RPMI8226 (cell line): ENCODE data around the gene CHD9.
A peak's percentile ranks its signal among the peaks of the same experiment; 100 is the strongest.
"Not testable (repeated sequence)": the region's sequence is repeated elsewhere in the genome, so short reads cannot be mapped to it uniquely, and the experiment has no call there.

ENCODE experiments used
- DNase-seq: peaks from one replicate; pipeline ENCODE4 v3.0.0-alpha.2; 2015

Gene CHD9

GRCh38 chr16:53054670-53055485 lies at the start of gene CHD9:
Gene CHD9 (plus strand): TSS chr16:53054991. CDS start chr16:53156090, 101,099 bp downstream.
- peak; percentile 93 for DNase-seq

GRCh38 chr16:53007095-53007494 lies 47.7 kb upstream of the CHD9 start:
- no peak for DNase-seq

- DNase-seq: no peak
Measured at GRCh38 chr16:53014287-53014686, 40.5 kb upstream of the CHD9 start.

- no peak for DNase-seq
Measured at GRCh38 chr16:53018834-53019416, 35.9 kb upstream of the CHD9 start.

- DNase-seq: peak; percentile 56
Measured at GRCh38 chr16:53022374-53022773, 32.4 kb upstream of the CHD9 start.

GRCh38 chr16:53024045-53024444 lies 30.7 kb upstream of the CHD9 start:
- DNase-seq: no peak

- no peak for DNase-seq
Measured at GRCh38 chr16:53029971-53030370, 24.8 kb upstream of the CHD9 start.

- no peak for DNase-seq
Measured at GRCh38 chr16:53031323-53031942, 23.4 kb upstream of the CHD9 start.

- no peak for DNase-seq
Measured at GRCh38 chr16:53034306-53034705, 20.5 kb upstream of the CHD9 start.

- no peak for DNase-seq
Measured at GRCh38 chr16:53035176-53035942, 19.4 kb upstream of the CHD9 start.

- DNase-seq: no peak
Measured at GRCh38 chr16:53036066-53036465, 18.7 kb upstream of the CHD9 start.

GRCh38 chr16:53036711-53037110 lies 18.1 kb upstream of the CHD9 start:
- not testable (repeated sequence) for DNase-seq

- no peak for DNase-seq
Measured at GRCh38 chr16:53040788-53041187, 14.0 kb upstream of the CHD9 start.

GRCh38 chr16:53041320-53042051 lies 13.3 kb upstream of the CHD9 start:
- DNase-seq: no peak

GRCh38 chr16:53042235-53042701 lies 12.5 kb upstream of the CHD9 start:
- no peak for DNase-seq

GRCh38 chr16:53043428-53043831 lies 11.4 kb upstream of the CHD9 start:
- DNase-seq: no peak

GRCh38 chr16:53043986-53044601 lies 10.7 kb upstream of the CHD9 start:
- DNase-seq: no peak

GRCh38 chr16:53045341-53046220 lies 9.2 kb upstream of the CHD9 start:
- DNase-seq: no peak

GRCh38 chr16:53047515-53047914 lies 7.3 kb upstream of the CHD9 start:
- not testable (repeated sequence) for DNase-seq

GRCh38 chr16:53048139-53048915 lies 6.5 kb upstream of the CHD9 start:
- DNase-seq: no peak
